Measurements from ENCODE around the gene MAST4. TPM values are rescaled to one million over a fixed set of nuclear protein-coding genes. Genes with fewer than 3 reads are reported as not detected.

The MAST4 gene
- total RNA-seq, 1 donor, result 12.7 TPM

- no peak for TF ChIP-seq CTCF (IDR thresholded peaks at IDR 0.05; ENCODE audit: extremely low read depth, low read depth, low read length)
- no peaks in the 10 kb centered on the region for H3K27me3 ChIP-seq (ENCODE audit: insufficient read depth, low read length)
- no peaks in the 10 kb centered on the region for H3K4me1 ChIP-seq (ENCODE audit: insufficient read depth, low read length)
- DNase-seq (ENCODE audit: insufficient read length, low spot score, missing footprints), result no peak
- H3K4me3 ChIP-seq (ENCODE audit: insufficient read depth, low read length), result no peak overlapping the region
- no peaks in the 10 kb centered on the region for H3K79me2 ChIP-seq (ENCODE audit: insufficient read depth, low read length)
- no peaks in the 10 kb centered on the region for H3K9me3 ChIP-seq (ENCODE audit: low read depth, low read length)
- no peak overlapping the region for H2AFZ ChIP-seq (ENCODE audit: low read length)
- no peak overlapping the region for H3K4me2 ChIP-seq (ENCODE audit: insufficient read depth, low read length)
- H3K36me3 ChIP-seq (ENCODE audit: insufficient read depth, low read length), result no peaks in the 10 kb centered on the region
- no peak overlapping the region for H3K27ac ChIP-seq (ENCODE audit: low read depth, low read length)
- H4K20me1 ChIP-seq (ENCODE audit: insufficient read depth, low read length), result no peaks in the 10 kb centered on the region
Observed at GRCh38 chr5:67200809-67201562, 604.8 kb downstream of the MAST4 start.

GRCh38 chr5:67201897-67202549 lies 605.8 kb downstream of the MAST4 start:
- DNase-seq (ENCODE audit: insufficient read length, low spot score, missing footprints), result no peak
- Histone ChIP-seq H3K79me2 (ENCODE audit: insufficient read depth, low read length) (no peaks in the 10 kb centered on the region), H4K20me1 (ENCODE audit: insufficient read depth, low read length) (no peaks in the 10 kb centered on the region), H2AFZ (ENCODE audit: low read length) (no peak overlapping the region), H3K4me3 (ENCODE audit: insufficient read depth, low read length) (no peak overlapping the region), H3K27me3 (ENCODE audit: insufficient read depth, low read length) (no peaks in the 10 kb centered on the region), H3K27ac (ENCODE audit: low read depth, low read length) (no peak overlapping the region), H3K4me1 (ENCODE audit: insufficient read depth, low read length) (no peaks in the 10 kb centered on the region), H3K36me3 (ENCODE audit: insufficient read depth, low read length) (no peaks in the 10 kb centered on the region), H3K9me3 (ENCODE audit: low read depth, low read length) (no peaks in the 10 kb centered on the region), H3K4me2 (ENCODE audit: insufficient read depth, low read length) (no peak overlapping the region)
- TF ChIP-seq CTCF (IDR thresholded peaks at IDR 0.05; ENCODE audit: extremely low read depth, low read depth, low read length), result no peak

GRCh38 chr5:67202828-67203227 lies 606.6 kb downstream of the MAST4 start:
- Histone ChIP-seq H4K20me1 (ENCODE audit: insufficient read depth, low read length) (no peaks in the 10 kb centered on the region), H3K4me2 (ENCODE audit: insufficient read depth, low read length) (no peak overlapping the region), H3K79me2 (ENCODE audit: insufficient read depth, low read length) (no peaks in the 10 kb centered on the region), H3K9me3 (ENCODE audit: low read depth, low read length) (no peaks in the 10 kb centered on the region), H3K4me1 (ENCODE audit: insufficient read depth, low read length) (no peaks in the 10 kb centered on the region), H3K27ac (ENCODE audit: low read depth, low read length) (no peak overlapping the region), H2AFZ (ENCODE audit: low read length) (no peak overlapping the region), H3K27me3 (ENCODE audit: insufficient read depth, low read length) (no peaks in the 10 kb centered on the region), H3K36me3 (ENCODE audit: insufficient read depth, low read length) (no peaks in the 10 kb centered on the region), H3K4me3 (ENCODE audit: insufficient read depth, low read length) (no peak overlapping the region)
- no peak for DNase-seq (ENCODE audit: insufficient read length, low spot score, missing footprints)
- no peak for TF ChIP-seq CTCF (IDR thresholded peaks at IDR 0.05; ENCODE audit: extremely low read depth, low read depth, low read length)

GRCh38 chr5:67203701-67204074 lies 607.5 kb downstream of the MAST4 start:
- Histone ChIP-seq H3K27me3 (ENCODE audit: insufficient read depth, low read length) (no peaks in the 10 kb centered on the region), H4K20me1 (ENCODE audit: insufficient read depth, low read length) (no peaks in the 10 kb centered on the region), H3K4me3 (ENCODE audit: insufficient read depth, low read length) (no peak overlapping the region), H3K27ac (ENCODE audit: low read depth, low read length) (no peak overlapping the region), H2AFZ (ENCODE audit: low read length) (no peak overlapping the region), H3K4me2 (ENCODE audit: insufficient read depth, low read length) (no peak overlapping the region), H3K4me1 (ENCODE audit: insufficient read depth, low read length) (no peaks in the 10 kb centered on the region), H3K9me3 (ENCODE audit: low read depth, low read length) (no peaks in the 10 kb centered on the region), H3K36me3 (ENCODE audit: insufficient read depth, low read length) (no peaks in the 10 kb centered on the region), H3K79me2 (ENCODE audit: insufficient read depth, low read length) (no peaks in the 10 kb centered on the region)
- no peak for TF ChIP-seq CTCF (IDR thresholded peaks at IDR 0.05; ENCODE audit: extremely low read depth, low read depth, low read length)
- no peak for DNase-seq (ENCODE audit: insufficient read length, low spot score, missing footprints)
